Islet precursor cell (in vitro differentiated cells): ENCODE data around the gene UBR3.
A peak's percentile ranks its signal among the peaks of the same experiment; 100 is the strongest.

Experiments used
- DNase-seq: peaks from one replicate; pipeline ENCODE4 v3.0.0-alpha.2; 2018

UBR3 gene

GRCh38 chr2:170013802-170014551, 186.7 kb downstream of the UBR3 start:
- DNase-seq: peak; percentile 89

DNA sequence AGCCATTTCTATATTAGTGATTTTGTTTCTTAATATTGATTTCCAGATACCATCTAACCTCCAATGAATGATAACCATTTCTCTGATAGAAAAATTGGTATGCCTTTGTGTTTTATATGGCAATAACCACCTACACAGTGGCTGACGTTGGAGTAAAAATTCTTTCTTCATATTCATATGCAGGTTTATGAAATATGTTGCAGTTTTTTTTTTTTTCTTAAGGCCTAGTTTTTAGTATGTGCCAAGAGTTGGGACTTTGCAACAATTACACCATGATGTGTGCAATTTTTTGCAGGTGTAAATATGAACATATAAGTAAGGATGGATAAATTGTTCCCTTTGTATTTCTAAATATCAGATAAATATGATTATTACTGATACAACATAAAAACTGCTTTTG, 187.5 kb downstream of the UBR3 start:
- DNase-seq: no peak

- DNase-seq: no peak
These were observed 190.7 kb downstream of the UBR3 start for GRCh38 chr2:170017860-170018532.

GRCh38 chr2:170019060-170019805, 192.0 kb downstream of the UBR3 start:
- DNase-seq: no peak

- no peak for DNase-seq
These were observed 193.5 kb downstream of the UBR3 start for GRCh38 chr2:170020777-170021176.

GRCh38 chr2:170022692-170023091, 195.4 kb downstream of the UBR3 start:
- no peak for DNase-seq

DNA sequence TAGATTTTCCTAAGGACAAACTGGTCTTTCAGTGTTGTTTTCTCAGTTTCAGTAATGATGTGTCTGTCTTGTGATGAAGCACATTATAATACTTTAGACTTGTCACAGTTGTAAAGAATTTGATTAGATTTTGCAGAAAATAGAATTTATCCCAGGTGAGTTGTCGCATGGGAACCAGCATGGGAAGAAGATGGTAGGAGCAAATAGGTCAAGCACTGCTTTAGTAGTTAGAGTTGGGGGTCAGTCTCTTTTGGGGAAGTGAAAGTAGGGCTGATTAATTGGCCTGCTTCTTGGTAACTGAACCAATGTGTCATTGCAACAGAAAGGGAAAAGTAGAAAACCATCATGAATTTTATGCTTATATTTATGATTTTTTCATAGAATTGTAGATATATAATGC, 197.5 kb downstream of the UBR3 start:
- DNase-seq: no peak

DNA sequence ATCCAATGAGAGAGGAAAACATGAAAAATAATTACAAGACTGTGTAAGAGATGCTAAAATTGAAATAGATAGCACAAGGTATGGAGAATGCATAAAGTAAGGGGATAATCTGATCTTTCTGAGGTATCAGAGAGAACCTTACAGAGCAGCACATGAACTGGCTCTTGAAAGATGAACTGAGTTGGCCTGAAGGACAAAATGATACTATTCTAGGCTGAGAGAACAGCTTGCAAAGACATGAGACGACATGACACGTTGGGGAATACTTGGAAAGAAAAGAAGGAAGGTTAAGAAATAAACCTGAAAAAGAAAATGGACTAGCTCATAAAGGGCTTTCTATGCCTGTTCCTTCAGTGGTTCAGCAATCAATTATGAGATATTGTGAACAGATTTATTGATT, 198.0 kb downstream of the UBR3 start:
- no peak for DNase-seq

DNA sequence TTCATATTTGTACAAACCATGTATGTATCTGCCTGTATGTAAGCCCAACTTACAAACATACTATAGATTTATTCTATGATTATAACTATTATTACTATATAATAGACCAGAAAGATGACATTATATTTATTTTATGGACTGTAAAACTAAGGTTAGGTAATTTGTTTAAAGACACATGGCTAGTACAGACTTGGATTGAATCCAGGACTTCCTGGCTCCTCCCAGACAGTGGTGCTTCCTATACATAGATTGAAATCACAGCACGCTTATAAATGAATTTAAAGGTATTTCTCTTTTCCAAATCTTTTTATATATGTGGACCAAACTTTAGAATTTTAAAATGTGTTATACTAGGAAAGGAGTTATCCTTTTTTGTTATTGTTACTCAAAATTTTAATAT, 199.1 kb downstream of the UBR3 start:
- DNase-seq: no peak

DNA sequence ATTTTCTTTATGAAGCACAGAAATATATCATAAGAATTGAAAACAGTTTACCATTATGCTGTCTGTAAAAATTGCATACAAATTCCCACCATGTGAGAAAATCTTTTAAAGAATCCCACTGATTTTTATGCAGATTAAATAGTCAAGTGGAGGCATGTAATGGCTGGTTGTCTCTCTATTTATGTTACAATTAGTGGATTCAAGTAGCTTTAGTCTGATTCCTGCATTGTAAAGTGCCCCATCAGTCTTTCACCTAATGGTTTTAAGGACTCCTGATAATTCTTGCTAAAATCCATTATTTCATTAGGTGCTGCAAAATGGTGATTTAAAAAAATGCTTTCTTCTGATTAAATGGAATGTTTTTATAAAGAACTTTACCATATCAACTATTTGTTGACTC, 202.3 kb downstream of the UBR3 start:
- no peak for DNase-seq

- no peak for DNase-seq
These were observed 202.8 kb downstream of the UBR3 start for GRCh38 chr2:170030040-170030439.

GRCh38 chr2:170031288-170031687, 204.0 kb downstream of the UBR3 start:
- no peak for DNase-seq

DNA sequence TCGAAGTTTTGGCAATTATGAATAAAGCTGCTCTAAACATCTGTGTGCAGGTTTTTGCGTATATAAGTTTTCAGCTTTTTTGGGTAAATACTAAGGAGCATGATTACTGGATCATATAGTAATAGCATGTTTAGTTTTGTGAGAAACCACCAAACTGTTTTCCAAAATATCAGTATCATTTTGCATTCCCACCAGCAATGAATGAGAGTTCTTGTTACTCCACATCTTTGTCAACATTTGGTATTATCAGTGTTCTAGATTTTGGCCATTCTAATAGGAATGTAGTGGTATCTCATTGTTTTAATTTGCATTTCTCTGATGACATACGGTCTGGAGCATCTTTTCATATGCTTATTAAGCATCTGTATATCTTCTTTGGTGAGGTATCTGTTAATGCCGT, 207.3 kb downstream of the UBR3 start:
- no peak for DNase-seq

- no peak for DNase-seq
These were observed 211.5 kb downstream of the UBR3 start for GRCh38 chr2:170038734-170039133.

- DNase-seq: no peak
These were observed 212.3 kb downstream of the UBR3 start for GRCh38 chr2:170039401-170040172.

- DNase-seq: no peak
These were observed 217.7 kb downstream of the UBR3 start for GRCh38 chr2:170044751-170045478.

GRCh38 chr2:170047331-170048065, 220.2 kb downstream of the UBR3 start:
- DNase-seq: no peak

- no peak for DNase-seq
These were observed 224.9 kb downstream of the UBR3 start for GRCh38 chr2:170052151-170052550.

- DNase-seq: no peak
These were observed 227.7 kb downstream of the UBR3 start for GRCh38 chr2:170054997-170055396.

GRCh38 chr2:170056900-170057299, 229.6 kb downstream of the UBR3 start:
- DNase-seq: no peak

DNA sequence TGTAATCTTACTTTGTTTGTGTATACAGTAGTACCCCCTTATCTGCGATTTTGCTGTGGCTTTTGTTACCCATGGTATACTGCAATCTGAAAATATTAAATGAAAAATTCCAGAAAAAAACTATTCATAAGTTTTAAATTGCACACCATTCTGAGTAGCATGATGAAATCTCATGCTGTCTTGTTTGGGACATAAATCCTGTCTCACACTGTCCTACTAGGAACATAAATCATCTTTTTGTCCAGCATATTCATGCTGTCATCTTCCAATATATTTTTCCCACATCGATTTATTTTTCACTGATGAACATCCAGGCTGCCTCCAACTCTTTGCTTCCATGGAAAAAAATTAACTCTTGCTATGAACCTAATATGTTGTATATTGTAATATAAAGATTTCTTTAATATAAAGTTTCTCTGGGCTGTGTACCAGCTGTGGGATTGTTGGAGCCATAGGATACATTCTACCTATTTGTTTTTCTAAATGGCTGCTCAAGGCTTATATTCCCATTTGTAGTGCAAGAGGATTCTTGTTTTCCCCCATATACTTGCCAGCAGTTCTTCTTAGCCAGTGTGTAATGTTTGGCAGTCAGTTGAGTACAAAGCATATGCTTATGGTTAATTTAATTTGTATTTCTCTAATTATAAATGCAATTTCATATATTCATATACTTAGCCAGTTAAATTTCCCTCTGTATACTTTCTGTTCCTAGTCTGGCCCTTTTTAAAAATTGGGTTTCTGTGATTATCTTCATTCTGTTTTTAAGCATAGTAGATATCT, 236.4 kb downstream of the UBR3 start:
- no peak for DNase-seq
